Measurements from ENCODE around the gene TRAPPC11.
A peak's percentile ranks its signal among the peaks of the same experiment; 100 is the strongest.

Gene TRAPPC11

DNA sequence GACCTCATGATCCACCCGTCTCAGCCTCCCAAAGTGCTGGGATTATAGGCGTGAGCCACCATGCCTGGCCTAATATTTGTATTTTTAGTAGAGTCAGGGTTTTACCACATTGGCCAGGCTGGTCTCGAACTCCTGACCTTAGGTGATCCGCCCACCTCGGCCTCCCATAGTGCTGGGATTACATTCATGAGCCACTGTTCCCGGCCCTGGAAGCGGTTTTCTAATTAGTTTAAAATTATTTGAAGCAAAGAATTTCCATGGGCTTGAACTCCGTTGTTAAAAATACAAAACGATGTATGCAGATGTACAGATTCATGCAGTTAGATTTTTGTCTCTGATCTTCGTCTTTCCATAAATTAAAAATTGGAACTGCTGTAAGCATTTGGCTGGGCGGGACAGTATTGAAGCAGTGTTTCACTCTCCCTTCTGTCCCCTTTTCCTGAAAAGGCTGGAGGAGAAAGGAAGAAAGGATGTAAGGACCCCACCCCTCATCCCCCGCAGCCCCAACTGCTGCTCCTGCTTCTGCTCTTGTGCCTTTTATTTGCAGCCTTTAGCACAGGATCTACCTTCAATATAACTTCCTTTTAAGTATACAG is 12.0 kb downstream of the TRAPPC11 start:
- peaks cover 2% of the 10 kb centered on the region for H3K4me1 Mint-ChIP-seq (ENCODE audit: low read depth)
- no peaks in the 10 kb centered on the region for H3K9me3 Mint-ChIP-seq
- no peaks in the 10 kb centered on the region for H3K27me3 Mint-ChIP-seq (ENCODE audit: low read depth)
- H3K27ac Mint-ChIP-seq: no peak overlapping the region
- H3K4me3 Mint-ChIP-seq: no peak overlapping the region
- H3K36me3 Mint-ChIP-seq (ENCODE audit: low read depth): peaks cover 24% of the 10 kb centered on the region

- H3K27ac Mint-ChIP-seq: no peak overlapping the region
These were observed 15.1 kb downstream of the TRAPPC11 start for GRCh38 chr4:183674153-183674552.

GRCh38 chr4:183675625-183676024 is 16.5 kb downstream of the TRAPPC11 start:
- no peaks in the 10 kb centered on the region for H3K9me3 Mint-ChIP-seq

More at GRCh38 chr4:183674153-183674552, 15.1 kb downstream of the TRAPPC11 start:
- Mint-ChIP-seq H3K4me3 (no peak overlapping the region), H3K4me1 (ENCODE audit: low read depth) (peaks cover 6% of the 10 kb centered on the region), H3K9me3 (no peaks in the 10 kb centered on the region), H3K36me3 (ENCODE audit: low read depth) (peaks cover 26% of the 10 kb centered on the region), H3K27me3 (ENCODE audit: low read depth) (no peaks in the 10 kb centered on the region)

DNA sequence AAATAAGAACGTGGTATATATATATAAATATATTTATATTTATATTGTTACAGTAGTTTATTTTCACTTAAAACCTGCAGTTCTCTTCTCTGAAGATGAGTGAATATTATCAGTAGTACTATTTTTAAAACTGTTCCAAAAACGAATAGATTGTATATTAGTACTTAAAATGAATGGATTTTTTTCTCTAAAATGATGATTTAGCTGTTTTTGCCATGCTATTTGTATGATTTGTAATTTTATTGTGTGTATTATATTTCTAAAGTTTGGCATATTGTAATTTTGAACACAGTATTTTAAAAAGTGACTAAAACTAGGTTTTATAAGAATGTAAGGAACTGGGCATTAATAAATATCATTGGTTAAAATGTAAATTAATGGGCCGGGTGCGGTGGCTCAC is 22.0 kb downstream of the TRAPPC11 start:
- Mint-ChIP-seq H3K27ac (no peak overlapping the region), H3K27me3 (ENCODE audit: low read depth) (no peaks in the 10 kb centered on the region), H3K4me1 (ENCODE audit: low read depth) (peaks cover 4% of the 10 kb centered on the region), H3K36me3 (ENCODE audit: low read depth) (peaks cover 23% of the 10 kb centered on the region), H3K4me3 (no peak overlapping the region), H3K9me3 (no peaks in the 10 kb centered on the region)

More at GRCh38 chr4:183675625-183676024, 16.5 kb downstream of the TRAPPC11 start:
- peaks cover 28% of the 10 kb centered on the region for H3K36me3 Mint-ChIP-seq (ENCODE audit: low read depth)
- H3K4me1 Mint-ChIP-seq (ENCODE audit: low read depth): peaks cover 6% of the 10 kb centered on the region
- H3K27ac Mint-ChIP-seq: no peak overlapping the region
- no peaks in the 10 kb centered on the region for H3K27me3 Mint-ChIP-seq (ENCODE audit: low read depth)
- H3K4me3 Mint-ChIP-seq: no peak overlapping the region

GRCh38 chr4:183686461-183686860 is 27.4 kb downstream of the TRAPPC11 start:
- no peak overlapping the region for H3K27ac Mint-ChIP-seq
- H3K9me3 Mint-ChIP-seq: no peaks in the 10 kb centered on the region
- peaks cover 22% of the 10 kb centered on the region for H3K36me3 Mint-ChIP-seq (ENCODE audit: low read depth)
- no peak overlapping the region for H3K4me3 Mint-ChIP-seq
- H3K4me1 Mint-ChIP-seq (ENCODE audit: low read depth): peaks cover 2% of the 10 kb centered on the region
- H3K27me3 Mint-ChIP-seq (ENCODE audit: low read depth): no peaks in the 10 kb centered on the region

DNA sequence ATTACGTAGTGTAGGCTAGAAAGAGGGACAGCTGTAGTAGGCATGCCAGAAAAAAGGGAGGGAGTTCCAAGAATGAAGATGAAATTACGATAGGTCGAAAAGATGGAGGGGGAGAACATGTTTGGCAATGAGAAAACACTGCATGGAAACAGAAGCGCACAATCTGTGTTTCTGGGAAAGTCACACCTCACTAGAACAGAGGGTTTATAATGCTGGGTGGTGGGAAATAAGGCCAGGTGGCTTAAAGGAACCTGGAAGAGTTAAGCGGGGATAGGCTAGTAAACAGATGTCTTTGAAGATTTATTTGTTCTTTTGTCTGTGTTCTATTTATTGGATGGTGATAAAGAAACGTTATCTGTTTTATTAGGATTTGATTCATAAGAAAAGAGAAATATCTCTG is 29.1 kb downstream of the TRAPPC11 start:
- Mint-ChIP-seq H3K36me3 (ENCODE audit: low read depth) (peaks cover 28% of the 10 kb centered on the region), H3K4me1 (ENCODE audit: low read depth) (peaks cover 2% of the 10 kb centered on the region), H3K4me3 (no peak overlapping the region), H3K9me3 (no peaks in the 10 kb centered on the region), H3K27ac (no peak overlapping the region), H3K27me3 (ENCODE audit: low read depth) (no peaks in the 10 kb centered on the region)

DNA sequence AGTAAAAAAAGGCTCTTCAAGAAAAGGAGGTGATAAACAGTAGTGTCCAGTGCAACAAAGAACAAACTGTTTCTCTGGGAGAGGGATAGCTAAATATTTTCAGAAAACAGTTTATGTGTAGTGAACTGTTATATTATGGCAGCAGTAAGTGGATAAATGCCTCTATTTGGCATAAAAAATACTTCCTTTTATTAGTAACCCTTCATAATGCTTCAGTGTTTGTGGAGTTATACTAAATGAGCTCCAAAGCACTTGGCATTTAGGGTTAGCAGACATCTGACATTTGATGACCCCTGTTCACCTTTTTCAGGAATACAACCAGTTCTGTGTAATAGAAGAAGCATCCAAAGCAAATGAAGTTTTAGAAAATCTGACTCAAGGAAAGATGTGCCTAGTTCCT is 31.9 kb downstream of the TRAPPC11 start:
- H3K36me3 Mint-ChIP-seq (ENCODE audit: low read depth): peaks cover 28% of the 10 kb centered on the region
- no peak overlapping the region for H3K4me3 Mint-ChIP-seq
- H3K9me3 Mint-ChIP-seq: no peaks in the 10 kb centered on the region
- H3K4me1 Mint-ChIP-seq (ENCODE audit: low read depth): peaks cover 2% of the 10 kb centered on the region
- H3K27ac Mint-ChIP-seq: no peak overlapping the region
- no peaks in the 10 kb centered on the region for H3K27me3 Mint-ChIP-seq (ENCODE audit: low read depth)

DNA sequence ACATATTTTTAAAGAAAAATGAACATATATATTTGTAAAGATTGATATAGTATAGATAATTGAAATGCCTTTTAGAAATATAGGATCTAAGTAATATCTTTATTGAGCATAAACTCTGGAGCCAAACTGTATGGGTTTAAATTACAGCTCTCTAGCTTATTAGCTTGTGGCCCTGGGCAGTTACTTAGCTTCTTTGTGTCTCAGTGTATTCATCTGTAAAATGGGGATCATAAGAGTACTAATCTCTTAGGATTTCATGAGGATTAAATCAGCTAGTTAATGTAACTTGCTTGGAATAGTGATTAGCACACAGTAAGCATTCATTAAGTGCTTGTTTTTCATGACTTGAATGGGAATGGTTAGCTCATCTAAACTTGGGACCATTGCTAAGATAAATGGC is 32.8 kb downstream of the TRAPPC11 start:
- Mint-ChIP-seq H3K9me3 (no peaks in the 10 kb centered on the region), H3K27me3 (ENCODE audit: low read depth) (no peaks in the 10 kb centered on the region), H3K4me3 (no peak overlapping the region), H3K27ac (no peak overlapping the region), H3K4me1 (ENCODE audit: low read depth) (peaks cover 2% of the 10 kb centered on the region), H3K36me3 (ENCODE audit: low read depth) (peaks cover 33% of the 10 kb centered on the region)

- peaks cover 50% of the 10 kb centered on the region for H3K36me3 Mint-ChIP-seq (ENCODE audit: low read depth)
- no peaks in the 10 kb centered on the region for H3K9me3 Mint-ChIP-seq
- H3K27me3 Mint-ChIP-seq (ENCODE audit: low read depth): no peaks in the 10 kb centered on the region
- H3K4me1 Mint-ChIP-seq (ENCODE audit: low read depth): no peaks in the 10 kb centered on the region
- no peak overlapping the region for H3K4me3 Mint-ChIP-seq
- H3K27ac Mint-ChIP-seq: no peak overlapping the region
These were observed 39.8 kb downstream of the TRAPPC11 start for GRCh38 chr4:183698909-183699308.

DNA sequence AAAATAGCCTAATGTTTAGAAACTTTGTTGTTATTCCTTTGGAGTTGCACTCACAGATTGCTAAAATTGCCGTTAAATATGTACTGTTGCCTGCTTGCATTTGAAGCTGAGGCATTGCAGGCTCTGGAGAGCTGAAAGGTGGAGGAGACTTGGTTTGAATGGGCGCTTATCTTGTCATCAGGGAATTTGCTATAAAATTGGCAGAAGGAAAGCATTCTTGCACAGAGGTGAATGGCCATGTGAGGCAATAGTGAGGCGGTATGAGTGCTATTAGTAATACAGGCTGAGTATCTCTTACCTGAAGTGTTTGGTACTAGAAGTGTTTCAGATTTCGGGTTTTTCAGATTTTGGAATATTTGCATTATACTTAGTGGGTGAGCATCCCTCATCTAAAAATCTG is 41.3 kb downstream of the TRAPPC11 start:
- Mint-ChIP-seq H3K27ac (no peak overlapping the region), H3K36me3 (ENCODE audit: low read depth) (peaks cover 54% of the 10 kb centered on the region), H3K4me1 (ENCODE audit: low read depth) (no peaks in the 10 kb centered on the region)

GRCh38 chr4:183702492-183702891 is 43.4 kb downstream of the TRAPPC11 start:
- H3K9me3 Mint-ChIP-seq: no peaks in the 10 kb centered on the region
- H3K27ac Mint-ChIP-seq: no peak overlapping the region
- H3K4me1 Mint-ChIP-seq (ENCODE audit: low read depth): no peaks in the 10 kb centered on the region
- H3K36me3 Mint-ChIP-seq (ENCODE audit: low read depth): peaks cover 49% of the 10 kb centered on the region
- H3K4me3 Mint-ChIP-seq: no peak overlapping the region
- H3K27me3 Mint-ChIP-seq (ENCODE audit: low read depth): no peaks in the 10 kb centered on the region

More for the DNA sequence above, 41.3 kb downstream of the TRAPPC11 start:
- Mint-ChIP-seq H3K27me3 (ENCODE audit: low read depth) (no peaks in the 10 kb centered on the region), H3K9me3 (no peaks in the 10 kb centered on the region), H3K4me3 (no peak overlapping the region)

- H3K27me3 Mint-ChIP-seq (ENCODE audit: low read depth): peaks cover 3% of the 10 kb centered on the region
- no peak overlapping the region for H3K27ac Mint-ChIP-seq
- H3K36me3 Mint-ChIP-seq (ENCODE audit: low read depth): peaks cover 5% of the 10 kb centered on the region
- no peaks in the 10 kb centered on the region for H3K4me1 Mint-ChIP-seq (ENCODE audit: low read depth)
- no peak overlapping the region for H3K4me3 Mint-ChIP-seq
- H3K9me3 Mint-ChIP-seq: no peaks in the 10 kb centered on the region
These were observed 55.5 kb downstream of the TRAPPC11 start for GRCh38 chr4:183714626-183715025.

- H3K36me3 Mint-ChIP-seq (ENCODE audit: low read depth): peaks cover 5% of the 10 kb centered on the region
- no peaks in the 10 kb centered on the region for H3K9me3 Mint-ChIP-seq
- peaks cover 17% of the 10 kb centered on the region for H3K27me3 Mint-ChIP-seq (ENCODE audit: low read depth)
- peaks cover 1% of the 10 kb centered on the region for H3K4me1 Mint-ChIP-seq (ENCODE audit: low read depth)
- H3K27ac Mint-ChIP-seq: no peak overlapping the region
- H3K4me3 Mint-ChIP-seq: no peak overlapping the region
These were observed 57.2 kb downstream of the TRAPPC11 start for GRCh38 chr4:183716302-183716701.

DNA sequence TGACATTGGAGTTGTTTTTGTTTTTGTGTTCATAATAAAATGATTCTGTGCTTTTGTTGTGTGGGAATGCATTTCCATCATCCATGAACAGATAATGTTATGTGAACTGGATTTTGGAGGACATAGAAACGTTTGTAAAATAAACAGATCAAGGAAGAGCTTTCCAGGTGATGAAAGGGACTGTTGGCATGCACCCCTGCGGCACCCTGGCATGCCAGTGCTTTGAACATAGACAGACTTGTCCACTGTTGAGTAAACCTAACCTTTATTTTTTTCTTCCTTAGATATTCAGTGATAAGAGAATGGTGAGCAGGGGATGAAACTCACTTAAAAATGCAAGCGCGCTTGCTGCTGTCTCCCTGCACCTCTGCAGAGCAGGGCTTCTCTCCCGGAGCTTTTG is 59.8 kb downstream of the TRAPPC11 start:
- Mint-ChIP-seq H3K4me3 (no peak overlapping the region), H3K4me1 (ENCODE audit: low read depth) (peaks cover 11% of the 10 kb centered on the region), H3K9me3 (no peaks in the 10 kb centered on the region), H3K27me3 (ENCODE audit: low read depth) (peaks cover 33% of the 10 kb centered on the region), H3K27ac (no peak overlapping the region), H3K36me3 (ENCODE audit: low read depth) (peaks cover 2% of the 10 kb centered on the region)

DNA sequence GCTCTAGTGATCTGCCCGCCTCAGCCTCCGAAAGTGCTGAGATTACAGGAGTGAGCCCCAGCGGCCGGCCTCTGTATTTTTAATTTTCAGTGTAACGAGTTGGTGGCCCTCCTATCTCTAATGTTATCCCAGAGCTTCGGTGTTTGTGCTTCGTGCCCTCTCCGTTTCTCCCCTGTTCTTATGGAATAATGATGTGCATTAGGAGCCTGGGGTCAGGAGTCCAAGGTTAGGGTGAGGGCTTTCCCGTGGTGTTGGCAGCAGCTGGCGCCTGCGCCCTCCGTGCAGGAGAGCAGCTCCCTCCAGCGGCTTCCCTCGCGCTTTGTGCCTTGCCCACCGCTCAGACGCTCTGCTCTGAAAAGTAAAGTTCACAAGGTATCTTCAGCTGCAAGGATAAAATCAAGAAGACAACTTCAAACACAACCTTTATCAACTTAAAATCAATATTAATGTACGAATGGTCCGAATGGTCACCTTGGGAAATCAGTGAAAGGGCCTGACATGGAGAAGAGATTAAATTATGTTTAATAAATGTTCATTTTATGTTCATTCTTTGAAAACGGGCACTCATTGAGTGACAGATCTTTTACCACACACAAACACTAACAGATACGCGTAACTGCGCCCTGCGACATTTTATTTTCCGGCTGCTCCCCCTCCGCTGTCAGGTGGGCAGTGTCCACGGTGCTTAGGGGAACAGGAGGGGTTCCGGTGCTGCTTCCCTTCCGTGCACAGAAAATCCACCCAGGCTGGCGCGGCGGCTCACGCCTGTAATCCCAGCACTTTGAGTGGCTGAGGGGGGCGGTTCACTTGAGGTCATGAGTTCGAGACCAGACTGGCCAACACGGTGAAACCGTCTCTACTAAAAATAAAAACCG is 62.4 kb downstream of the TRAPPC11 start:
- Mint-ChIP-seq H3K27ac (no peak overlapping the region), H3K9me3 (no peaks in the 10 kb centered on the region), H3K4me1 (ENCODE audit: low read depth) (peaks cover 11% of the 10 kb centered on the region)

More for the DNA sequence above, 62.4 kb downstream of the TRAPPC11 start:
- Mint-ChIP-seq H3K36me3 (ENCODE audit: low read depth) (no peaks in the 10 kb centered on the region), H3K4me3 (peak overlapping the region; percentile 86), H3K27me3 (ENCODE audit: low read depth) (peaks cover 41% of the 10 kb centered on the region)
